ENCODE results near the gene PRSS53. TPM values are rescaled to one million over a fixed set of nuclear protein-coding genes. Genes with fewer than 3 reads are reported as not detected.

PRSS53 gene
- total RNA-seq, 4 donors from 2014 or later: 0.25 to 4.4 (median 2.6) TPM

GRCh38 chr16:31067342-31067741, 21.4 kb downstream of the PRSS53 start:
- TF ChIP-seq POLR2AphosphoS5 (IDR thresholded peaks at IDR 0.05) (no peak), EP300 (IDR thresholded peaks at IDR 0.05) (no peak), POLR2A (IDR thresholded peaks at IDR 0.05) (no peak), CTCF (IDR thresholded peaks at IDR 0.05) (no peak)
- peaks cover 0 to 19% of the 10 kb centered on the region in 2 donors for H3K36me3 ChIP-seq
- no peaks in the 10 kb centered on the region for H3K9me3 ChIP-seq
- H3K27ac ChIP-seq: no peak overlapping the region
- 83 to 95% methylated on average over 3 of the region's 3 CpGs for WGBS, 2 donors (ENCODE audit: low coverage in 1 of 2)
- no peak overlapping the region for H3K4me3 ChIP-seq
- ATAC-seq: no peak
- no peaks in the 10 kb centered on the region for H3K27me3 ChIP-seq
- peaks cover 3 to 34% (median 12%) of the 10 kb centered on the region in 3 donors for H3K4me1 ChIP-seq

GRCh38 chr16:31064882-31065461, 23.8 kb downstream of the PRSS53 start:
- ATAC-seq: peak; percentile 91
- H3K4me1 ChIP-seq: peaks cover 0 to 20% (median 8%) of the 10 kb centered on the region in 3 donors
- TF ChIP-seq POLR2AphosphoS5 (IDR thresholded peaks at IDR 0.05) (no peak), EP300 (IDR thresholded peaks at IDR 0.05) (no peak), CTCF (IDR thresholded peaks at IDR 0.05) (no peak), POLR2A (IDR thresholded peaks at IDR 0.05) (no peak)
- peak overlapping the region in 3 of 4 donors; percentile 63 to 78 (median 74) for H3K27ac ChIP-seq
- 20 to 47% methylated on average over 2 of the region's 4 CpGs for WGBS, 2 donors (ENCODE audit: low coverage in 1 of 2)
- no peak overlapping the region for H3K4me3 ChIP-seq
- H3K9me3 ChIP-seq: no peaks in the 10 kb centered on the region
- peaks cover 0 to 43% of the 10 kb centered on the region in 2 donors for H3K36me3 ChIP-seq
- H3K27me3 ChIP-seq: no peaks in the 10 kb centered on the region

GRCh38 chr16:31063843-31064611, 24.7 kb downstream of the PRSS53 start:
- no peak for ATAC-seq
- Histone ChIP-seq H3K4me3 (no peak overlapping the region), H3K4me1 (peaks cover 0 to 20% (median 8%) of the 10 kb centered on the region in 3 donors), H3K36me3 (peaks cover 0 to 43% of the 10 kb centered on the region in 2 donors), H3K9me3 (no peaks in the 10 kb centered on the region), H3K27ac (peak overlapping the region in 3 of 4 donors; percentile 63 to 78 (median 74)), H3K27me3 (no peaks in the 10 kb centered on the region)
- TF ChIP-seq EP300 (IDR thresholded peaks at IDR 0.05) (no peak), POLR2A (IDR thresholded peaks at IDR 0.05) (no peak), CTCF (IDR thresholded peaks at IDR 0.05) (no peak), POLR2AphosphoS5 (IDR thresholded peaks at IDR 0.05) (no peak)
- WGBS, 2 donors (ENCODE audit: low coverage in 1 of 2): 93 to 94% methylated on average over 8 to 11 of the region's 56 CpGs

GRCh38 chr16:31063495-31063842, 25.3 kb downstream of the PRSS53 start:
- WGBS, 2 donors (ENCODE audit: low coverage in 1 of 2): 67% methylated on average over 1 of the region's 9 CpGs; no CpG with 5 or more reads in 1 of the 2 donors
- no peak for TF ChIP-seq CTCF (IDR thresholded peaks at IDR 0.05)
- no peak for TF ChIP-seq POLR2A (IDR thresholded peaks at IDR 0.05)
- no peak for TF ChIP-seq POLR2AphosphoS5 (IDR thresholded peaks at IDR 0.05)
- no peak for TF ChIP-seq EP300 (IDR thresholded peaks at IDR 0.05)

More at GRCh38 chr16:31063495-31063842, 25.3 kb downstream of the PRSS53 start:
- Histone ChIP-seq H3K27ac (peak overlapping the region in 1 of 4 donors; percentile 74), H3K27me3 (no peaks in the 10 kb centered on the region), H3K4me3 (no peak overlapping the region), H3K4me1 (peaks cover 0 to 20% (median 8%) of the 10 kb centered on the region in 3 donors), H3K36me3 (peaks cover 0 to 43% of the 10 kb centered on the region in 2 donors), H3K9me3 (no peaks in the 10 kb centered on the region)
- ATAC-seq: no peak

Measured in gastroesophageal sphincter (tissue), 4 donors.